Testis (tissue), 2 donors: ENCODE data around the gene MUS81.

Source experiments
- CTCF ChIP-seq, 3 experiments: fragments of 450-650 bp in 2 of 3; fragments of 200-600 bp in 1 of 3; sonication (generic) in 1 of 3; IDR thresholded peaks; one replicate each; pipeline ENCODE4 v1.5.1; 2016 to 2019; ENCODE audit warnings: antibody characterized with exemption in 3 of 3, mild to moderate bottlenecking in 2 of 3, moderate library complexity in 1 of 3
- POLR2A ChIP-seq: fragments of 450-650 bp; IDR thresholded peaks from one replicate; pipeline ENCODE4 v1.6.1; 2017; ENCODE audit warnings: antibody characterized with exemption, mild to moderate bottlenecking, moderate library complexity

DNA sequence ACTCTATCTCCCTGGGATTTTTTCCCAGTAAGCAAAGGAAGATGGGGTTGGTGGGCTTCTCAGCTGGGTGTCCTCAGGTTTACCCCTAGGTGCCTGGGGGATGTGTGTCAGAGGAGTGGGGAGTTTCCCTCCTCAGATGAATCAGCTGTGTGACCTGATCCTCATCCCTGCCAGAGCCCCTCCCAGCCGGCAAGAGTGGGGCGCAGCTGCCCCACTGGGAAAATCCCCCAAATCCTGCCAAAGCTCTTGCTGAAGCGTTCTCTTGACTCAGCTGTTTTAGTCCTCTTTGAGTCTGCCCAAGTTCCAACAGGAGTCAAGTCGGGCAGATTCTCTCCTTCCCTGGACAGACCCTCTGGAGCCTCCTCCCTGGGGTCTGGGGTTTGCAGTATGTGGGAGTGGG, 52.6 kb downstream of the MUS81 start:
- TF ChIP-seq POLR2A (no peak), CTCF (IDR thresholded peaks at IDR 0.05) (no peak)
